Spinal cord (tissue), 10 donors: ENCODE measurements around the gene HIF3A. TPM values are rescaled to one million over a fixed set of nuclear protein-coding genes. Genes with fewer than 3 reads are reported as not detected.

Source experiments
- DNase-seq, 6 donors: peaks; one replicate each; pipeline versions ENCODE4 v3.0.0 to v3.0.0-alpha.2; 2013 to 2015; ENCODE audit warnings: low spot score in 6 of 6, low read depth in 4 of 6
- H3K27ac ChIP-seq: one replicate; pipeline ENCODE4 v1.5.1; 2013; ENCODE audit warnings: low read depth, low read length, control low read depth
- H3K27me3 ChIP-seq: one replicate; pipeline ENCODE4 v1.6.1; 2013; ENCODE audit warnings: low read length; ENCODE audit not compliant: control insufficient read depth, insufficient read depth
- H3K36me3 ChIP-seq: one replicate; pipeline ENCODE4 v1.6.1; 2013; ENCODE audit warnings: low read length; ENCODE audit not compliant: control insufficient read depth, insufficient read depth
- H3K4me1 ChIP-seq: one replicate; pipeline ENCODE4 v1.6.1; 2013; ENCODE audit warnings: low read length; ENCODE audit not compliant: control insufficient read depth, insufficient read depth
- H3K4me3 ChIP-seq: one replicate; pipeline ENCODE4 v1.5.1; 2013; ENCODE audit warnings: low read depth, low read length, control low read depth
- H3K9me3 ChIP-seq: one replicate; pipeline ENCODE4 v1.6.1; 2013; ENCODE audit warnings: low read length; ENCODE audit not compliant: control insufficient read depth, insufficient read depth
- WGBS: methylation state at CpG from one replicate; pipeline ENCODE4 v1.1.5; 2013; ENCODE audit warnings: missing lambda C conversion rate; ENCODE audit not compliant: insufficient coverage; 5-methylcytosine and 5-hydroxymethylcytosine counted together
- polyA plus RNA-seq, 2 donors: library from polyadenylated mRNA; unstranded; fragments of 120-200 nt; gene quantifications; one replicate each; pipeline ENCODE4 v1.2.1, GENCODE V29; 2013; ENCODE audit not compliant: insufficient read length in 2 of 2
- small RNA-seq: library from RNA; depleted of rRNA; stranded (forward); fragments of <200 nt; gene quantifications from one replicate; pipeline ENCODE3, GENCODE V24; 2014; ENCODE audit warnings: low replicate concordance
- total RNA-seq, 2 donors: library from RNA; depleted of rRNA in 1 of 2; stranded (reverse); fragments of 120-200 nt in 1 of 2; fragments of >200 nt in 1 of 2; gene quantifications; one replicate each; pipeline versions ENCODE4 v1.2.3 to v1.2.4, GENCODE V29; 2013 to 2014
- donor health status: healthy.

HIF3A gene
- total and polyA plus RNA-seq, 4 donors = 16.9 to 93.8 (median 42.6) TPM

DNA sequence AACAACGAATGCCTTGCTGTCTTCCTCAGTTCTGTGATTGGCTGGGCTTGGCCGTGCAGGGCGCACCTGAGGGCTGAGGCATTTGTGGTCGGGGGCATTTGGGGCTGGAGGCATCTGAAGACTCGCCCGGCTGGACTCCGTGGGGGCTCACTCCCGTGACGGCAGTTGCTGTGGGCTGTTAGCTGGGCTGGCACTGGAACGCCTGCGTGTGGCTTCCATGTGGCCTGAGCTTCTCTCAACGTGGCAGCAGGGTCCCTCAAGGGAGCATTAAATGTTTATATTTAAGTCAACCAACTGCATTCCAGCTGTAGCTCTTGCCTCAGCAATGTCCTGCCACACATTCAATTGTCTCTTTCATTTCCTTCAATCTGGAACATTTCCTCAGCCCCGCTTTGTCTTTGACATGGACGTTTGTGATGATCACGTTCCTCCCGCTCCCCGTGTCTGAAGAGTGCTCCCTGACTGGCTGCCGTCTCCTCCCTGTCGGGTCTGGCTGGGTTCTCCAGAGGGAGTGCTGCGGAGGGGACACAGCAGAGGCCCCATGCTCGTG is 95.5 kb downstream of the HIF3A start:
- Histone ChIP-seq H3K9me3 (no peaks in the 10 kb centered on the region), H3K4me3 (no peak overlapping the region), H3K4me1 (peaks cover 23% of the 10 kb centered on the region), H3K27ac (peak overlapping the region; percentile 61), H3K27me3 (no peaks in the 10 kb centered on the region), H3K36me3 (peaks cover 56% of the 10 kb centered on the region)
- WGBS = 41% methylated on average over 14 of the region's 21 CpGs
- DNase-seq = peak in 1 of 6 donors; percentile 72

DNA sequence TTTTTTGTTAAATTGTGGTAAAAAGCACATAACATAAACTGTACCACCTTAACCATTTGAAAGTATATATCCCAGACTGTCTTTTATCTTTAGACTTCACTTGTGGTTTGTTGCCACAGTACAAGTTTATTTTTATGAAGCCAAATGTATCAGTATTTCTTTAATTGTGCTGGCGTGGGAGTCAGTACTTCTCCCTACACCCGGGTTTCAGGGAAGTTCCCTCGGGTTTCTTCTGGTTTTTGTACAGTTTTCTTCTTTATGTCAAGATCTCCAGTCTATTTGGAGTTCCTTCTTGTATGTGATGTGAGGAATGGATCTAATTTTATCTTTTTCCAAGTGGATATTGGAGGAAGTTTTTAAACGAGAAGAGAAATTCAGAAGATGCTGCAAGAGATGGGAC is 96.0 kb downstream of the HIF3A start:
- H3K27ac ChIP-seq = no peak overlapping the region
- no peak for DNase-seq
- H3K27me3 ChIP-seq = no peaks in the 10 kb centered on the region
- no peak overlapping the region for H3K4me3 ChIP-seq
- peaks cover 23% of the 10 kb centered on the region for H3K4me1 ChIP-seq
- WGBS = no CpG with 5 or more reads among the region's 4 CpGs
- peaks cover 50% of the 10 kb centered on the region for H3K36me3 ChIP-seq
- no peaks in the 10 kb centered on the region for H3K9me3 ChIP-seq

Small RNA genes within 50 kb of the gene (small RNA-seq; reads per million reads assigned to genes)
- not detected for gene RNU6-924P

Other genes starting within 250 kb of the HIF3A start
- gene IGFL3, start 172.4 kb upstream of the HIF3A start, total RNA-seq = not detected
- not detected for gene IGFL3, start 172.4 kb upstream of the HIF3A start, polyA plus RNA-seq
- gene IGFL2, start 148.8 kb upstream of the HIF3A start, total RNA-seq = under 1 TPM; 0.10 to 0.61 TPM
- under 1 TPM in 1 of 2 donors, not detected in 1; 0.53 TPM for gene IGFL2, start 148.8 kb upstream of the HIF3A start, polyA plus RNA-seq
- not detected for gene IGFL1, start 67.3 kb upstream of the HIF3A start, total RNA-seq
- gene IGFL1, start 67.3 kb upstream of the HIF3A start, polyA plus RNA-seq = not detected
- 10 to 100 TPM; 52.5 to 77.4 TPM for gene PPP5C, start 50.0 kb downstream of the HIF3A start, total RNA-seq
- gene PPP5C, start 50.0 kb downstream of the HIF3A start, polyA plus RNA-seq = 100 to 1,000 TPM; 142 to 158 TPM
- 10 to 100 TPM; 16.6 to 37.9 TPM for gene CCDC8, start 116.5 kb downstream of the HIF3A start, total RNA-seq
- 10 to 100 TPM; 13.2 to 15.2 TPM for gene CCDC8, start 116.5 kb downstream of the HIF3A start, polyA plus RNA-seq
- gene PNMA8C, start 131.9 kb downstream of the HIF3A start, total RNA-seq = 10 to 100 TPM in 1 of 2 donors, 1 to 10 TPM in 1; 8.7 to 21.1 TPM
- 10 to 100 TPM; 23.7 to 31.9 TPM for gene PNMA8C, start 131.9 kb downstream of the HIF3A start, polyA plus RNA-seq
- gene PNMA8A, start 174.5 kb downstream of the HIF3A start, total RNA-seq = 10 to 100 TPM; 85.6 to 93.0 TPM
- gene PNMA8A, start 174.5 kb downstream of the HIF3A start, polyA plus RNA-seq = 100 to 1,000 TPM in 1 of 2 donors, 10 to 100 TPM in 1; 89.7 to 105 TPM
- 10 to 100 TPM; 10.6 to 17.7 TPM for gene PNMA8B, start 198.8 kb downstream of the HIF3A start, total RNA-seq
- gene PNMA8B, start 198.8 kb downstream of the HIF3A start, polyA plus RNA-seq = 10 to 100 TPM; 30.2 to 31.0 TPM